Measurements from ENCODE around the gene CDH26. TPM values are rescaled to one million over a fixed set of nuclear protein-coding genes. Genes with fewer than 3 reads are reported as not detected.

The CDH26 gene
- total RNA-seq, 1 experiment from 2014 or later = 1.1 TPM

GRCh38 chr20:60010689-60011458 is 52.7 kb downstream of the CDH26 start:
- no peak for DNase-seq
- no peaks in the 10 kb centered on the region for H3K36me3 Mint-ChIP-seq (ENCODE audit: insufficient read depth, unreplicated experiment)
- no peak overlapping the region for H3K27ac Mint-ChIP-seq (ENCODE audit: unreplicated experiment)
- no peaks in the 10 kb centered on the region for H3K4me1 Mint-ChIP-seq (ENCODE audit: low read depth, unreplicated experiment)
- H3K27me3 Mint-ChIP-seq (ENCODE audit: unreplicated experiment) = peaks cover 27% of the 10 kb centered on the region
- intact Hi-C loops (cut with micrococcal nuclease; ENCODE audit: unreplicated experiment) = no loop called here
- CTCF ChIA-PET = interaction anchor here (0.8 to 1.0 kb wide), 2 partner anchors 50 to 1477 kb away, joined by 3 read pairs; no protein-coding TSS in a partner anchor
- TF ChIP-seq CTCF (IDR thresholded peaks at IDR 0.05; ENCODE audit: unreplicated experiment) = no peak
- H3K4me3 Mint-ChIP-seq (ENCODE audit: low read depth, unreplicated experiment) = no peak overlapping the region
- no TSS peak for BruUV-seq (replicated peaks)
- no peaks in the 10 kb centered on the region for H3K9me3 Mint-ChIP-seq (ENCODE audit: low read depth, unreplicated experiment)

GRCh38 chr20:60011512-60012507 is 53.6 kb downstream of the CDH26 start:
- no TSS peak for BruUV-seq (replicated peaks)
- intact Hi-C loops (cut with micrococcal nuclease; ENCODE audit: unreplicated experiment) = no loop called here
- no peak for TF ChIP-seq CTCF (IDR thresholded peaks at IDR 0.05; ENCODE audit: unreplicated experiment)
- peaks cover 27% of the 10 kb centered on the region for H3K27me3 Mint-ChIP-seq (ENCODE audit: unreplicated experiment)
- no peak overlapping the region for H3K27ac Mint-ChIP-seq (ENCODE audit: unreplicated experiment)
- no peaks in the 10 kb centered on the region for H3K36me3 Mint-ChIP-seq (ENCODE audit: insufficient read depth, unreplicated experiment)
- no peaks in the 10 kb centered on the region for H3K9me3 Mint-ChIP-seq (ENCODE audit: low read depth, unreplicated experiment)
- no peaks in the 10 kb centered on the region for H3K4me1 Mint-ChIP-seq (ENCODE audit: low read depth, unreplicated experiment)
- H3K4me3 Mint-ChIP-seq (ENCODE audit: low read depth, unreplicated experiment) = no peak overlapping the region
- no peak for DNase-seq
- CTCF ChIA-PET = interaction anchor here (0.6 to 0.8 kb wide), 3 partner anchors 39 to 1476 kb away, joined by 3 to 8 read pairs (median 3); no protein-coding TSS in a partner anchor

GRCh38 chr20:60013296-60014139 is 55.3 kb downstream of the CDH26 start:
- Mint-ChIP-seq H3K9me3 (ENCODE audit: low read depth, unreplicated experiment) (no peaks in the 10 kb centered on the region), H3K4me1 (ENCODE audit: low read depth, unreplicated experiment) (no peaks in the 10 kb centered on the region), H3K36me3 (ENCODE audit: insufficient read depth, unreplicated experiment) (no peaks in the 10 kb centered on the region), H3K4me3 (ENCODE audit: low read depth, unreplicated experiment) (no peak overlapping the region), H3K27me3 (ENCODE audit: unreplicated experiment) (peaks cover 27% of the 10 kb centered on the region), H3K27ac (ENCODE audit: unreplicated experiment) (no peak overlapping the region)
- no peak for DNase-seq
- intact Hi-C loops (cut with micrococcal nuclease; ENCODE audit: unreplicated experiment) = no loop called here
- TF ChIP-seq CTCF (IDR thresholded peaks at IDR 0.05; ENCODE audit: unreplicated experiment) = no peak
- no TSS peak for BruUV-seq (replicated peaks)
- CTCF ChIA-PET = interaction anchor here (2.0 kb wide), 1 partner anchor 10 kb away, joined by 5 read pairs; no protein-coding TSS in a partner anchor

- Mint-ChIP-seq H3K9me3 (ENCODE audit: low read depth, unreplicated experiment) (no peaks in the 10 kb centered on the region), H3K27me3 (ENCODE audit: unreplicated experiment) (peaks cover 11% of the 10 kb centered on the region), H3K27ac (ENCODE audit: unreplicated experiment) (no peak overlapping the region), H3K4me1 (ENCODE audit: low read depth, unreplicated experiment) (no peaks in the 10 kb centered on the region), H3K4me3 (ENCODE audit: low read depth, unreplicated experiment) (no peak overlapping the region), H3K36me3 (ENCODE audit: insufficient read depth, unreplicated experiment) (no peaks in the 10 kb centered on the region)
- BruUV-seq (replicated peaks) = no TSS peak
- CTCF ChIA-PET = no interaction called here
- intact Hi-C loops (cut with micrococcal nuclease; ENCODE audit: unreplicated experiment) = no loop called here
- no peak for TF ChIP-seq CTCF (IDR thresholded peaks at IDR 0.05; ENCODE audit: unreplicated experiment)
- DNase-seq = no peak
These were observed 58.2 kb downstream of the CDH26 start for GRCh38 chr20:60016406-60016805.

All from Calu3 (cell line).